ENCODE results near the gene RETREG2.

DNA sequence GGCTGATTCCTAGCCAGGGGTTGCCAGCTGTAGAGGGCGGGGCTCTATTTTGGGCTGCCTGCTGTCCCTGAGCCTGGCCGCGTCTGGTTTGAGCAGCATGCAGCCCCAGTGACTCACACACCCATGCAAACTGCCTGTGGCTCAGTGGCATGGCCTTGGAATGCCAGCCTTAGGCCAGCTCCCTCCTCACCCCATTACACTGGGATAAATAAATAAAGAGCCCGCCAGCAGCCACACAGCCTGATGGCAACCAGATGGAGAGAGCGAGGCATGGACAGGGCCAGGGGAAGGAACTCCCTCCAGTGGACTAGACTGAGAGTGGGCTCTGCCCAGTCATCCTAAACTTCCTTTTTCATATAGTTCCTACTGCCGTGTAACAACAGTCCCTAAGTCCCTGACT, 35.7 kb upstream of the RETREG2 start:
- no peak for TF ChIP-seq EZH2 (IDR thresholded peaks at IDR 0.05; ENCODE audit: insufficient read depth, poor library complexity, severe bottlenecking)
- no peak for TF ChIP-seq EZH2phosphoT487 (IDR thresholded peaks at IDR 0.05; ENCODE audit: insufficient read depth, low read depth)

Data from GM23248 (cell line).